Sciatic nerve (tissue), 2 donors: ENCODE measurements around the gene CHIA. TPM values are rescaled to one million over a fixed set of nuclear protein-coding genes. Genes with fewer than 3 reads are reported as not detected.
"Not testable (repeated sequence)": the region's sequence is repeated elsewhere in the genome, so short reads cannot be mapped to it uniquely, and the experiment has no call there.

Source experiments
- ATAC-seq: fragments of 200-7000 bp; cut with Tn5 transposase; one replicate; pipeline ENCODE4 v1.9.1; 2020; ENCODE audit warnings: mild to moderate bottlenecking, moderate library complexity
- DNase-seq: peaks from one replicate; pipeline ENCODE4 v3.0.0-alpha.2; 2020; ENCODE audit warnings: low spot score
- intact Hi-C: fragments of 100-400 bp; cut with DNase I; formaldehyde crosslinking; loops from one replicate; pipeline ENCODE4 v1.14.2; 2022
- total RNA-seq: library from RNA; stranded (reverse); fragmentation: NEBNext Ultra II Directional; extraction: Animal tissue kit (Norgen Biotek cat#: 25700); gene quantifications from one replicate; pipeline ENCODE4 v1.2.1, GENCODE V29; 2021
- donor health status: DM: no; HTN: no; CAD: no.
- donor health status: DM: no; HTN: no; CAD: no.

The CHIA gene
- total RNA-seq, 1 donor from 2014 or later = not detected

DNA sequence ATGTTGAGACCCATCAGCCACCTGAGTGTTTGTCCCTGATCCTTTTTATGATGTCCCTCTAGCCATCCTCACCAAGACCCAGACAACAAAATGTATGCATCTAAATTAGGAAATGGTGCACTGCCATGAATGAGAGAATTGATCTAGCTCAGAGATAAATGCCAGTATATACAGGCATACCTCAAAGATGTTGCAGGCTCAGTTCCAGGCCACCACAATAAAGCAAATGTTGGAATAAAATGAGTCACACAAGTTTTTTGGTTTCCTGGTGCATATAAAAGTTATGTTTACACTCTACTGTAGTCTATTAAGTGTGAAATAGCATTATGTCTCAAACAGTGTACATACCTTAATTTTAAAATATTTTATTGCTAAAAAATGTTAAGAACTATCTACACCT is 63.9 kb downstream of the CHIA start:
- ATAC-seq (no peak), DNase-seq (no peak)
- intact Hi-C loops = no loop called here

DNA sequence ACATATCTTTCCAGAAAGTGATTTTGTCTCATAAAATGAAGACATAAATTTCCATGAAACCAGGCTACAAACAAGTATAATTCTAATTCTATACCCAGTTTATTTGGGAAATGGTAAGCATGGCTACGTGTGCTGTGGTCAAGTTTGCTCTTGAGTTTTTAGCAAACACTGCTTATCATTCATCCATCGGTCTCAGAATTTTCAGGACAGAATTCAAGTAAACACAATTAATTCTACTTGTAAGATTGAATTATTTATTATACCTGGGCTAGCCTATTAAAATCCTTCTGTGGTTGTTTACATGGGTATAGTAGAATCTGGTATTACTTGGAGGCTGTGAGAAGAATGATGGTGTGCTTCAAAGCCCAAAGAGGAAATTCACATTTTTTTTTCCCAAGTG is 68.3 kb downstream of the CHIA start:
- DNase-seq (no peak), ATAC-seq (no peak)
- intact Hi-C loops = no loop called here

DNA sequence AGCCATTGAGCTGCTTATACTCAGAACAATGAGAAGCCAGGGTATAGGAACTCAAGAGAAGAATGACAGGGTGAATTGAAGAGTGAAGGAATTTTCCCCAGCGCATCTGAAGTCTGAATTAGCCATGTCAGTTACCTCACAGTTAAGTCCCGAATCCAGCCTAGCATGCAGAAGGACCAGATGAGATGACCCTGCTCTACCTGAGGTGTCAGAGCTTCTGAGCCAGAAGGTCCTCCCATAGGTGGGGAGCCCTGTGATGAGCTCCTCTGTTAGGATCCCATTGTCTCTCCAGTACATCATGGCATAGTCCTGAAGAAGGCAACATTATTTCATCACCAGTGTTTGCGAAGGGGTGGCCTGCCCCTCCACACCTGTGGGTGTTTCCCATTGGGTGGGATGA is 68.7 kb downstream of the CHIA start:
- ATAC-seq (no peak), DNase-seq (no peak)
- intact Hi-C loops = no loop called here

DNA sequence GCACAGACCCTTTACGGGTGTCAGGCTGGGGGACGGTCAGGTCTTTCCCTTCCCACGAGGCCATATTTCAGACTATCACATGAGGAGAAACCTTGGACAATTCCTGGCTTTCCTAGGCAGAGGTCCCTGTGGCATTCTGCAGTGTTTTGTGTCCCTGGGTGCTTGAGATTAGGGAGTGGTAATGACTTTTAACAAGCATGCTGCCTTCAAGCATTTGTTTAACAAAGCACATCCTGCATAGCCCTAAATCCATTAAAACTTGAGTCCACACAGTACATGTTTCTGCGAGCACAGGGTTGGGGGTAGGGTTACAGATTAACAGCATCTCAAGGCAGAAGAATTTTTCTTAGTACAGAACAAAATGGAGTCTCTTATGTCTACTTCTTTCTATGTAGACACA is 69.6 kb downstream of the CHIA start:
- DNase-seq, intact Hi-C loops, ATAC-seq: not testable (repeated sequence)

DNA sequence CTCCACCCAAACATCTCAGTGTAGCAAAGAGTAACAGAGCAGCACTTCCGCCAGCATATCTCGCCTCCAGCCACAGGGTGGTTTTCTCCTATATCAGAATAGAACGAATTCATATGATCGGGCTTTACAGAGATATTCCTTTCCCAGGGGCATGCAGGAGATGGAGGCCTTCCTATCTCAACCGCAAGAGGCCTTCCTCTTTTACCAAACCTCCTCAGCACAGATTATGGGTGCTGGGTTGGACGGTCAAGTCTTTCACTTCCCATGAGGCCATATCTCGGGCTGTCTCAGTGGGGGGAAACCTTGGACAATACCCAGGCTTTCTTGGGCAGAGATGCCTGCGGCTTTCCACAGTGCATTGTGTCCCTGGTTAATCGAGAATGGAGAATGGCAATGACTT is 71.1 kb downstream of the CHIA start:
- no peak for ATAC-seq
- intact Hi-C loops = no loop called here
- DNase-seq = no peak

DNA sequence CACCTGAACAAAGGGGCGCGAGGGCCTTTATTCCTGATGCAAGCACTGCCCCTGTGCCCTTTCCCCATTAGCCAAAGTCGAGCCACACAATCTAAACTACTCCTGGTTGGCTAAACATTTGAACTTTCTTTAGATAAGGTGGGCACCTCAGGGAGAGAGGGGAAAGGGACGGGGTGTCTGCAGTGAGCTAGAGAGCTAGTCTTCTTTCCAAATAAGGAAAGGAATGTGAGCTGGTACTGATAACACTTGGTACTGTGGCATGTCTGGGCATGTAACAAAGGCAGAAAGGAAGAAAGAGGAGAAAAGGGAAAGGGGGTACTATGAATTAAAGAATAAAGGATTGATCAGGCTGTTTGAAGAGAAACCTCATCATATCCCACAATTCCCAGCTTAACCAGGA is 74.0 kb downstream of the CHIA start:
- DNase-seq (no peak), ATAC-seq (no peak)
- intact Hi-C loops = no loop called here

DNA sequence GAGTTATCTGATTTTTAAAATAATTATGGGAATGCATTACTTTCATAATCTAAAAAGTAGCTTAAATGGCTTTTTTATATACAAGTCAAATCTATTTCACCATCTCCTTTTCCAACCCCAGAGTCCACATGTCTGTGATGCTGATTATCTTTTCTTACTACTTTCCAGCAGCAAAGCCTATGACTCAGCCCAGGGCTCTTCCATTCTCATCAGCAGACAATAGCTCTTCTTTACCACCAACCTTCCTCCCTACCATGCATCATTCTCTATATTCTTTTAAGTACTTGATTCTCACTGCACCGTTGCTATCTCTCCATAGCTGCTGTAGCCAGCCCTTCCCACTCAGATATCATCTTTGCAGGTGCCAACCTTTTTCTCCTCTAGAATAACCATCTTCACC is 75.6 kb downstream of the CHIA start:
- ATAC-seq (no peak), DNase-seq (no peak)
- intact Hi-C loops = no loop called here

DNA sequence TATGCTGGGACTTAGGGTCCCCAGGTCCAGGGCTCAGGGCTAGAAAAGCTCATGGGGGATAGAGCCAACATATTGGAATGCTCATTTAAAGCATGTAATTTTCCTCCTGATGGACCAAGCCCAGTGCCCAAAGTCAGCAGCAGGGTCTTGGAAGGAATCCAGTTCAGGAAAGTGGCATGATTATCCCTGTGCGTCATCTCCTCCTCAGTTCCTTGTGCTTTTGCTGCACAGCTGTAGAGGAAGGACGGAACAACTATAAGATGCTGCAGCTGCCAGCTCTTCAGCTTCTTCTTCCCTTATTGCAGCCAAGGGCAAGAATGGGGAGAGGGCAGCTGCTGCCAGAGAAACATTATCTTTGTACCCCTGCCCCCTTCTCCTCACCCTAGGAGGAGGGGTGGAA is 78.5 kb downstream of the CHIA start:
- intact Hi-C loops = no loop called here
- DNase-seq (no peak), ATAC-seq (no peak)

DNA sequence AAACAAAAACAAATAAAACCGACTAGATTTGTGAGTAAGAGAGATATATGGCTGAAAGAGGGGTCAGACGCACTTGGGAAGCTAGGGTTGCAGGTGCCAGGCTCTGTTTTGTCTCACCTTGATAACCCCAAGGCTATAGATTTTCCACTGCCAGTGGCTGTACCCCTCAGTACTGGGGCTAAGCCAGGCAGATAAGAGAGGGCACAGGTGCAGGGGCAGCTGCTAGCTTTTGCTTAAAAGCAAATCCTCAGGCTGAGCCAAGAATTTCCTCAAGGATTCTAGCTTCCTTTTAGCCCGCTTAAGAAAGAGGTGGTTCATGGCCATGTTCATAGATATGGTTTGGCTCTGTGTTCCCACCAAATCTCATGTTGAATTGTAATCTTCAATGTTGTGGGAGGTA is 79.0 kb downstream of the CHIA start:
- no peak for ATAC-seq
- DNase-seq = no peak
- intact Hi-C loops = no loop called here

Other genes starting within 250 kb of the CHIA start
- gene DRAM2, start 150.8 kb upstream of the CHIA start, total RNA-seq = 34.9 TPM
- 44.8 TPM for gene CEPT1, start 150.6 kb upstream of the CHIA start, total RNA-seq
- 14.6 TPM for gene DENND2D, start 90.2 kb upstream of the CHIA start, total RNA-seq
- gene CHI3L2, start 63.1 kb upstream of the CHIA start, total RNA-seq = 3.3 TPM
- gene OVGP1, start 136.9 kb downstream of the CHIA start, total RNA-seq = 3.1 TPM
- 16.4 TPM for gene WDR77, start 158.4 kb downstream of the CHIA start, total RNA-seq
- 112 TPM for gene ATP5PB, start 158.6 kb downstream of the CHIA start, total RNA-seq
- gene C1orf162, start 183.1 kb downstream of the CHIA start, total RNA-seq = 15.9 TPM
- 3.8 TPM for gene ADORA3, start 212.8 kb downstream of the CHIA start, total RNA-seq
- gene TMIGD3, start 212.8 kb downstream of the CHIA start, total RNA-seq = 1.2 TPM